Stomach (tissue), 4 donors: ENCODE results near the gene SYCN.
"Not testable (repeated sequence)": the region's sequence is repeated elsewhere in the genome, so short reads cannot be mapped to it uniquely, and the experiment has no call there.

Experiments
- CTCF ChIP-seq, 7 experiments: fragments of 450-650 bp in 4 of 7; fragments of 200-600 bp in 3 of 7; sonication (generic) in 3 of 7; IDR thresholded peaks; one replicate each; pipeline ENCODE4 v1.5.1; 2016 to 2019; ENCODE audit warnings: antibody characterized with exemption in 7 of 7, control low read depth in 2 of 7, mild to moderate bottlenecking in 1 of 7
- EP300 ChIP-seq: sonication (generic); formaldehyde crosslinking; IDR thresholded peaks from one replicate; pipeline ENCODE4 v1.6.1; 2017; ENCODE audit warnings: antibody characterized with exemption
- POLR2A ChIP-seq, 4 donors: fragments of 450-650 bp; IDR thresholded peaks; one replicate each; pipeline ENCODE4 v1.6.1; 2016; ENCODE audit warnings: antibody characterized with exemption in 4 of 4, control low read depth in 2 of 4, mild to moderate bottlenecking in 1 of 4, moderate library complexity in 1 of 4

- not testable (repeated sequence) for TF ChIP-seq CTCF (IDR thresholded peaks at IDR 0.05); EP300; POLR2A (IDR thresholded peaks at IDR 0.05)
These were observed 40.5 kb upstream of the SYCN start, which contains the start of gene IFNL3 for GRCh38 chr19:39244410-39245100.
